ENCODE measurements around the gene BMP7.

- TF ChIP-seq CTCF (IDR thresholded peaks at IDR 0.05 in 8 of 11, conservative IDR thresholded peaks at IDR 0.05 in 3 of 11) (no peak), POLR2AphosphoS5 (IDR thresholded peaks at IDR 0.05) (no peak)
Measured at GRCh38 chr20:57205606-57206219, 60.7 kb downstream of the BMP7 start.

Measured in spleen (tissue), 7 donors.